Measurements from ENCODE around the gene RSBN1.

DNA sequence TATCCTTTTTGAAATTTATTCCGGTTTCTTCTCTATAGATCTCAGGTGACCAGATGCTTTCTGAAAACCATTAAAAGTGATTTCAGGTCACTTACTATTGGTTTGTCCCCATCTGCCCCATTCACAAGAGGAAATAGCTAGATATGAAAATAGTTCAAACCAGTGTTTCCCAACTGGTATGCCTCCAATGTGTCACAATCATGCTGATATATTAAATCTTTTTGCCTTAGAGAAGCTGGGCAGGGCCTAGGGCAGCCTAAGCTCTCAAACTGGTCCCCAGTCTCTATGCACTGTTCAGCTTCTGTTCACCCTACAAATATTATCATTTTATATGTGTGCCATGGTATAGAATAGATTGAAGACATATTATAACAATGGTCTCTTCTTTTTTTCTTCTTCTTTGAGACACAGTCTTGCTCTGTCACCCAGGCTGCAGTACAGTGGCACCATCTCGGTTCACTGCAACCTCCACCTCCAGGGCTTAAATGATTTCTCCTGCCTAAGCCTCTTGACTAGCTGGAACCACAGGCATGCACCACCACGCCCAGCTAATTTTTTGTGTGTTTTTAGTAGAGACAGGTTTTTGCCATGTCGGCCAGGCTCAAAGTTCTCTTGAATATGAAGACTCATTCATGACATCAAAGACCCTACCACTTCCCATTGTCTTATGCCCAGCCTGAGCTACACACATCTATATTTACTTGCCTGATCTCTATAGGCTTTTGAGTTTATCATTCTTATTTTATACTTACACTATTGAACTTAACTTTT, 43.5 kb upstream of the RSBN1 start:
- no peak for TF ChIP-seq AFF4 (CRISPR knock-in tag; IDR thresholded peaks at IDR 0.05; ENCODE audit: borderline replicate concordance)
- no peak for TF ChIP-seq FOXJ3 (CRISPR knock-in tag; IDR thresholded peaks at IDR 0.05; ENCODE audit: borderline replicate concordance)
- no peak for TF ChIP-seq USF1 (CRISPR knock-in tag; IDR thresholded peaks at IDR 0.05)
- TF ChIP-seq CTCF (IDR thresholded peaks at IDR 0.05): no peak
- TF ChIP-seq, protein P1, sequence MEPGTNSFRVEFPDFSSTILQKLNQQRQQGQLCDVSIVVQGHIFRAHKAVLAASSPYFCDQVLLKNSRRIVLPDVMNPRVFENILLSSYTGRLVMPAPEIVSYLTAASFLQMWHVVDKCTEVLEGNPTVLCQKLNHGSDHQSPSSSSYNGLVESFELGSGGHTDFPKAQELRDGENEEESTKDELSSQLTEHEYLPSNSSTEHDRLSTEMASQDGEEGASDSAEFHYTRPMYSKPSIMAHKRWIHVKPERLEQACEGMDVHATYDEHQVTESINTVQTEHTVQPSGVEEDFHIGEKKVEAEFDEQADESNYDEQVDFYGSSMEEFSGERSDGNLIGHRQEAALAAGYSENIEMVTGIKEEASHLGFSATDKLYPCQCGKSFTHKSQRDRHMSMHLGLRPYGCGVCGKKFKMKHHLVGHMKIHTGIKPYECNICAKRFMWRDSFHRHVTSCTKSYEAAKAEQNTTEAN (CRISPR knock-in tag; IDR thresholded peaks at IDR 0.05): no peak
- no peak for TF ChIP-seq ZNF532 (CRISPR knock-in tag; IDR thresholded peaks at IDR 0.05; ENCODE audit: borderline replicate concordance)
